Colon (tissue), 2 donors: ENCODE measurements around the gene POLR2J3.
"Not testable (repeated sequence)": the region's sequence is repeated elsewhere in the genome, so short reads cannot be mapped to it uniquely, and the experiment has no call there.

Source experiments
- FAIRE-seq: peaks from 2 replicates; lab custom pipeline; 2012; peaks lifted over from hg19 to GRCh38; lab: Jason Lieb, UNC
- donor health status: control.
- donor health status: control.

The POLR2J3 gene

GRCh38 chr7:102581722-102582121, 9.3 kb upstream of the POLR2J3 start:
- FAIRE-seq = not testable (repeated sequence)

- not testable (repeated sequence) for FAIRE-seq
Observed at GRCh38 chr7:102578486-102578885, 6.1 kb upstream of the POLR2J3 start.

- not testable (repeated sequence) for FAIRE-seq
Observed at GRCh38 chr7:102577315-102578240, 5.2 kb upstream of the POLR2J3 start.

- FAIRE-seq = not testable (repeated sequence)
Observed at GRCh38 chr7:102576363-102576762, 4.0 kb upstream of the POLR2J3 start.

- FAIRE-seq = not testable (repeated sequence)
Observed at GRCh38 chr7:102574607-102575006, 2.2 kb upstream of the POLR2J3 start.

- FAIRE-seq = not testable (repeated sequence)
Observed at GRCh38 chr7:102568620-102569019, 3.8 kb downstream of the POLR2J3 start.

GRCh38 chr7:102550808-102551422, 21.5 kb downstream of the POLR2J3 start, which contains the start of gene SPDYE2:
Gene SPDYE2, plus strand, starts transcription at chr7:102551226. Its CDS starts 2,030 bp downstream, at chr7:102553256.
- FAIRE-seq = not testable (repeated sequence)

- FAIRE-seq = not testable (repeated sequence)
Observed at GRCh38 chr7:102546353-102546752, 26.0 kb downstream of the POLR2J3 start.

- FAIRE-seq = not testable (repeated sequence)
Observed at GRCh38 chr7:102545288-102545687, 27.1 kb downstream of the POLR2J3 start.

GRCh38 chr7:102544372-102544771, 28.0 kb downstream of the POLR2J3 start:
- not testable (repeated sequence) for FAIRE-seq

GRCh38 chr7:102543596-102543995, 28.8 kb downstream of the POLR2J3 start, which contains the start of gene UPK3BL2:
Gene UPK3BL2, minus strand, starts transcription at chr7:102543696. Its CDS starts 60 bp downstream, at chr7:102543636.
- not testable (repeated sequence) for FAIRE-seq

- not testable (repeated sequence) for FAIRE-seq
Observed at GRCh38 chr7:102542771-102543170, 29.6 kb downstream of the POLR2J3 start.

GRCh38 chr7:102542083-102542482, 30.3 kb downstream of the POLR2J3 start:
- not testable (repeated sequence) for FAIRE-seq

GRCh38 chr7:102540604-102541003, 31.8 kb downstream of the POLR2J3 start:
- not testable (repeated sequence) for FAIRE-seq

- not testable (repeated sequence) for FAIRE-seq
Observed at GRCh38 chr7:102535062-102535615, 37.2 kb downstream of the POLR2J3 start.

GRCh38 chr7:102532127-102532526, 40.3 kb downstream of the POLR2J3 start:
- FAIRE-seq = not testable (repeated sequence)

- not testable (repeated sequence) for FAIRE-seq
Observed at GRCh38 chr7:102531583-102531982, 40.8 kb downstream of the POLR2J3 start.

- not testable (repeated sequence) for FAIRE-seq
Observed at GRCh38 chr7:102527822-102528793, 44.3 kb downstream of the POLR2J3 start.

GRCh38 chr7:102527182-102527581, 45.2 kb downstream of the POLR2J3 start:
- not testable (repeated sequence) for FAIRE-seq

- FAIRE-seq = not testable (repeated sequence)
Observed at GRCh38 chr7:102524803-102525202, 47.6 kb downstream of the POLR2J3 start.

- FAIRE-seq = not testable (repeated sequence)
Observed at GRCh38 chr7:102520797-102521196, 51.6 kb downstream of the POLR2J3 start.
